GM21528 (cell line): ENCODE measurements around the gene OGFR.

Experiments used
- ATAC-seq: cut with Tn5 transposase; IDR thresholded peaks from one replicate; pipeline ENCODE4 v1.9.1; 2021; ENCODE audit warnings: mild to moderate bottlenecking, moderate library complexity; ENCODE audit not compliant: unreplicated experiment, low FRiP score

Gene OGFR

DNA sequence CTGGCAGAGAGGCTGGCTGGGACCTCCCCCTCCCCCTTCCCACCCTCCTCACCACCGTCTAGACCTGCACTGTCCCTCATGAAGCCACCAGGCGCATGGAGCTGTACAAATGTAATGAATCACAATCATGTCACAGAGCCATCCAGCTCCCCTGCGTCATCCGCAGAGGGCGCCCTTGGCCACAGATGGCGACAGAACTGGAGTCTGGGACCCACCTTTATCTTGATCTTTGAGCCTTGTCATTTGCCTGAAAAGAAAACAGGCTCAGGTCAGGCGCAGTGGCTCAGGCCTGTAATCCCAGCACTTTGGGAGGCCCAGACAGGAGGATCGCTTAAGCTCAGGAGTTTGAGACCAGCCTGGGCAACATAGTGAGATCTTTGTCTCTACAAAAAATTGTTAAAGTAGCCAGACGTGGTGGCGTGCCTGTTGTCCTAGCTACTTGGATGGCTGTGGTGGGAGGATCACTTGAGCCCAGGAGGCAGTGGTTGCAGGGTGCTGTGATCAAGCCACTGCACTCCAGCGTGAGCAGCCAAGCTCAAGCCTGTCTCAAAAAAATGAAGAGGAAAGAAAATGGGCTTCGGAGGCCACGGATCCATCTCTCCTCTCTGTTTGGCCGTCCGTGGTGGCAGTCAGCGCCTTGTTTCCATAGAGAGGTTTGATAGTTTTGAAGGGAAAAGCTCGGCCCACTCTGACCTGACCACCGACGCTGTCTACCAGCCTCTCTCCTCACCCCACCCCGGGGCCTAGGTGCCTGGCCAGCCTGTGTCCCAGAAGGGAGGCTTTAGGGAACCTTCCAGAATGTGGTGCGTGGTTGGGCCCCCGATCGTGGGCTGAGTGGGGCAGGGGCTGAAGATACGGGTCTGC lies 18.4 kb downstream of the OGFR start:
- ATAC-seq: no peak

DNA sequence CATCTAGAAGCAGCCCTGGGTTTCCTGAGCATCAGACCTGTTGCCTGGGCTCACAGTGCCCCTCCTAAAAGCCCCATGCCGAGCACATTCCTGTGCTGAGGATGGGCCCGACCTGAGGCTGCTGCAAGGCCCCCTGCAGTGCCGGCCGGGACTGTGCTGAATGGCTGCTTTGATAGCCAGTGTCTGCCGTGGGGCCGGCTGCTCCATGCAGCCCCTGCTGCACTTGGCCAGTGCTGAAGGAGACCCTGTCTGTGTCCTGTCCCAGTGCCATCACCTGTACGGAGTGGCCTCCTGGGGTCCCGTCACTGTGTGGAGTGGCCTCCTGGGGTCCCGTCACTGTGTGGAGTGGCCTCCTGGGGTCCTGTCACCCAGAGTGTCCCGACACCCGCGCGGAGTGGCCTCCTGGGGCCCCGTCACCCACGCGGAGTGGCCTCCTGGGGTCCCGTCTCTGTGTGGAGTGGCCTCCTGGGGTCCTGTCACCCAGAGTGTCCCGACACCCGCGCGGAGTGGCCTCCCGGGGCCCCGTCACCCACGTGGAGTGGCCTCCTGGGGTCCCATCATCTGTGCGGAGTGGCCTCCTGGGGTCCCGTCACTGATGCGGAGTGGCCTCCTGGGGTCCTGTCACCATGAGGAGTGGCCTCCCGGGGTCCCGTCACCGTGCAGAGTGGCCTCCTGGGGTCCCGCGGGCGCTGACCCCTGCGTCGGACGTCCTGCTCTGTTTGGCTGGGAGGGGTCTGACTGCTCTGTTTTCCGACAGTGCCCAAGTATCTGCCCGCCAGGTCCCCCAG lies 19.2 kb downstream of the OGFR start:
- ATAC-seq: no peak

- ATAC-seq: no peak
Observed at GRCh38 chr20:62824476-62825332, 20.1 kb downstream of the OGFR start.

DNA sequence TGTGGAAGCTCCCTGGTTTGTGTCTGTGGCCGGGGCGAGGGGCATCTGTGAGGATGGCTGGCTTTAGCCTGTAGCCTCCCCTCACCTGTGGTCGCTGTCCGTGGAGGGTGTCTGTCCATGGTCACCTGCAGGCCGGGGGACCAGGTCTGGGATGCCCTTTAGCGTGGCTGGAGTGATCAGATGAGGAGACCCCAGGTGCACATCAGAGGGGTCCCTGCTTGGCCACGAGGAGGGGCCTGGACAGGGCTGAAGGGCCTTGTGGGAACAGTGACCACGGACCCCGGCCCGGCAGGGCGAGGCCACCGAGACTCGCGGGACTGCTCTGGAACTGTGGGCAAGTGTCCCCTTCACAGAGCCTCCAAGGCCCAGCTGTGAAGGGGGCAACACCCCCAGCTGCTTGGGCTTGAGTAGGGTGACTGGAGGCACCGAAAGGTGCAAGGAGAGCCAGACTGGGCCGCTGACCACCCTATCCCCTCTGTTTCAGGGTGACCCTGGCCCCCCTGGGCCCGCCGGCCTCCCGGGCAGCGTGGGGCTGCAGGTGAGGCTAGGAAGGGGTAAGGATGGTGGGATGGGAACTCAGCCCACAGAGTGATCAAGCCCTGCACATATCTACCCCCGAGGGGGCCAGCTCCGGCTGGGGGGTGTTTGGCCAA lies 20.8 kb downstream of the OGFR start:
- no peak for ATAC-seq

DNA sequence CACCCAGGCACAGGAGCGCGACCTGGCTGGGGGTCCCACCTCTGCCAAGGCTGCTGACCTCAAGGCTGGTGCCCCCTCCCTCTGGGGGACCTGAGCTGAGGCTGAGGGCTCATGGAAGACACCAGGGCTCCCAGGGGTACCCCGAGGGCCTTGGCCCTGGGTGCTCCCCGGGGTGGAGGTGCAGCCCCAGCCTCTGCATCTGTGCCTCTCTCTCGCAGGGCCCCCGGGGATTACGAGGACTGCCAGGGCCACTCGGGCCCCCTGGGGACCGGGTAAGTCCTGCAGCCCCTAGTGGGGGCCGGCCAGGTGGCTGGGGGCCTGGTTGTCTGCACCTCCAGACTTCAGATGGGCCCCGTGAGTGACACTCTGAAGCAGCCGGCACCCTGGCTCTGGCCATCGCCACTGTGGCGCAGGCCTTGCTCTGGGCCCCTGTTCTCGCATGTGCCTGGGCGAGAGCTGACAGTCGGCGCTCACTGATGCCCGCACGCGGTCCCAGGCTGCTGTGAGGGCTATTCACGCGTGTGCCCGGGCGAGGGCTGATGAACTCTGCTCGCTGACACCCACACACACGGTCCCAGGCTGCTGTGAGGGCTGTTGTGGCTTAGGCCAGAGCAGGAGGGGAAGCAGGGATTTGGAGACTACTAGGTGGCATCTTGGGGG lies 21.5 kb downstream of the OGFR start:
- no peak for ATAC-seq

GRCh38 chr20:62826646-62827310 lies 22.1 kb downstream of the OGFR start:
- no peak for ATAC-seq

DNA sequence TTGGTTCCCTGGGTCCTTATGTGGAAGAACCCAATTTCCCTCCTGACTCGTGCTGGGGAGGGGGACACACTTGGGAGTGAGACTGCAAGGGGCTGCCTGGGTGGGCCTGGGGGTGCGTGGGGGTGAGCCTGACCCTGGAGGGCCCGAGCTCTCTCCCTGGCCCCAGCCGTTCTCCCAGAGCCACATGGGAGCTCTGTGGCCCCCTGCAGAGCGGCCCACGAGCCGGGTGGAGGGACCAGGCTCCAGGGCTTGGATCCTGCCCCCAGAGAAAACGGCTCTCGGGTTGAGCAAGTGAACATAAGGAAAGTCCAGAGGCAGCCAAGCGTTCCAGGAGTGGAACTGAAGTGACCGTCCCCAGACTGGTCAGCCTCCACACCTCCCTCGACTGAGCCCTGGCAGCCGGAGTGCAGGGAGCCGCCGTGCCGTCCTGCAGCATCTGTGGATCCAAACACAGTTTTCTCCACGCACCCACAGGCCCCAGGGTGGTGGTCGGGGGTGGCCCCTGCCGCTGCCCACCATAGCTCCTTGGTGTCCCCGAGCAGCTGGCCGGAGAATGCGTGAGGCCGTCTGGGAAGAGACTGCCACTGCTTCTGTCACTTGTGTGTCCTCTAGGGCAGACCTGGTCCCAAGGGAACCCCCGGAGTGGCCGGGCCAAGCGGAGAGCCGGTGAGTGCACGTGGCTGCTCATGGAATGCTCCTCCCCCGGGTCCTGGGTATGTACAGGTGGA lies 22.8 kb downstream of the OGFR start:
- ATAC-seq: no peak

DNA sequence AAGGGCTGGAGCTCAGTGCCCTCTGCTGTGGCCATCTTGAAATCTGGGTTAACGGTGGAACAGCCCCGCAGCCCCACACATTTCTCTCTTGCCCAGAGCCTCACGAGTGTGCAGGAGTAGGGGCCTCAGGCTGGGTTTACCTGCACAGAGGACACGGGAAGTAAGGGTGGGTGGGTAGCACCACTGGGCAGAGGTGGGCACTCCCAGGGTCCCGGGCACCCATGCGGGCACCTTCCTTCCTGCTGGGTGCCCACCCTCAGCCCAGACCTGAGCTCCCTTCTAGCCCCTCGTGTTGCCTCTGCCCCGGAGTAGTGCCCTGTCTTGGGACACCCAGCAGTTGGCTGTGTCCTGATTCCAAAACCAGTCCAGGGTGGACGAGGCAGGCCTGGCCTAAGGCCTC lies 23.4 kb downstream of the OGFR start:
- no peak for ATAC-seq

DNA sequence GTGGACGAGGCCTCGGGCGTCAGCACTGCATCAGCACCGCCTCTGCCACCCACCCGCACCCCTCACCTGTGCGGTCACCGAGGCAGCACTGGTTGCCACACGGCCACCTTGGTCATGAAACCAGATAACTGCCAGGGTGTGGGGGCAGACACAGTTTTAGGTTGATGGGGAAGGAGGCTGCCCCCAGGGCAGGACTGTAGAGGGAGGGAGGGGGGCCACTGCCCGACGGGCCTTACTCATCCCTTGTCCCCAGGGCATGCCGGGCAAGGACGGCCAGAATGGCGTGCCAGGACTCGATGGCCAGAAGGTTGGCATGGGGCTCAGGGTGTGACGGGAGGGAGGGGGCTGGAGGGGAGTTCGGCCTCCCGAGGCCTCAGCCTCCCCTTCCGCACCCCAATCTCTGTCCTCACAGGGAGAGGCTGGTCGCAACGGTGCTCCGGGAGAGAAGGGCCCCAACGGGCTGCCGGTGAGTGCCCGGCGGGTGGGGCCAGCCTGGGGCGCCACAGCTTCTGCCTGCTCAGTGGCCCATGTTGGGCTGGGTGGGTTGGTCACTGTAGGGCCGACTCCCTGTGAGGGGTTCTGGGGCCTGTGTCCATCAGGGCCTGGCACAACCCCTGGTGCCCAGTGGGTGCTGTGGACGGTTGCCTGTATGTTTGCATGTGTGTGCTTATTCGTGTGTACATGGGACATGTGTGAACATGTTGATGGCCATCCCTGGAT lies 24.0 kb downstream of the OGFR start:
- no peak for ATAC-seq

DNA sequence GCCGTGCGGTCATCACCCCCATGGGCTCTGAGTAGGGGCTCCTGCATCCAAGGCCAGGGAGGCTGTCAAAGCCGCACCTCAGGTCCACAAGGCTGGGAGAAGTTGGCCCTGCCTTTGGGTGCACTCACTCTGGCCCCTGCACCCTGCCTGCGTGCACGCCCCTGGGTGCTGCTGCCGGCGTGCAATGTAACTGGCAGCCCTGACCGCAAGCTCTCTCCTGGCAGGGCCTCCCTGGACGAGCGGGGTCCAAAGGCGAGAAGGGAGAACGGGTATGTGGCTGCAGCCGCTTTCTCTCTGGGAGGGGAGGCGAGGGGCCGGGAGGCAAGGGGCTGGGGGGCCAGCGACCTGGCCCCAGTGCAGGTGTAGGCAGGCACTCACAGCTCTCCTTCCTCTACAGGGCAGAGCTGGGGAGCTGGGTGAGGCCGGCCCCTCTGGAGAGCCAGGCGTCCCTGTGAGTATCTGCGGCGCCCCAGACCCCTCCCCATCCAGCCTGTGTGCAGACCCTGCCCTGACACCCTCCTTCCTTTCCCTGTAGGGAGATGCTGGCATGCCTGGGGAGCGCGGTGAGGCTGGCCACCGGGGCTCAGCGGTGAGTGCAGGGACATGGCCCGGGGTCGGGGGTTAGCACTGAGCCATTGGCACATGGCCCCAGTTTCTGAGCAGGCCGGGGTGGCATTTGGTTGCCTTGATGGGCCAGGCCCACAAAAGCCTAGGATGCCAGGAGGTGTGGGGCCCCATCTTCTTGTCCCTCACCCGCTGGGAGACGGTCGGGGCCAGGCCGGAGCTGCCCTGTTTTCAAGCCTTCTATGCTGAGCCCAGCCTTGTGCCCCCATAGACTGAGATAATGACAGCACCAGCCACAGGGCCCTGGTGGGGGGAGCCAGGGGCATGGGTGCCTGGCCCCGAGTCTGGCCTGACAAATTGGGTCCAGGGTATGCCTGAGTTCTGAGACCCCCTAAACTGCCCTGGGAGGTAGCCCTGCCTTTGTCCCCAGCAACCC lies 24.9 kb downstream of the OGFR start:
- ATAC-seq: no peak

- no peak for ATAC-seq
Observed at GRCh38 chr20:62830251-62830650, 25.6 kb downstream of the OGFR start.

DNA sequence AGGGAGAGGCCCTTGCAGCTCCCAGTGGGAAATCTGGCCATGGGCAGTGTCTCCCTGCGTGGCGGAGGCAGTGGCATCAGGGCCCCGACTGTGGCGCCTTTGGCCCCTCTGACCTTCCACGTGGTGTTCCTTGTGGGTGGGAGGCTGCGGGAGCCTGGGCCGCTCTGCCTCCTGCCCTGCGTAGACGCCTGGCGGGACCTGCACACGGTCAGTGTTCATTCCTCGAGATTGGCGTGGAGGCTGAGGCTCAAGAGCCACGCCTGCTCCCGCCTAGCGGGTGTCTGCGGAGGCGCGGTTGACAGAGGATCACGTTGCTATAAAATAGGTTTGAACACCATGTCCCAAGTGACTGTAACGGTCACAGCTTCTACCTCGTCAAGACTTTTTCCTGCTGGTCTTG lies 26.2 kb downstream of the OGFR start:
- ATAC-seq: no peak

DNA sequence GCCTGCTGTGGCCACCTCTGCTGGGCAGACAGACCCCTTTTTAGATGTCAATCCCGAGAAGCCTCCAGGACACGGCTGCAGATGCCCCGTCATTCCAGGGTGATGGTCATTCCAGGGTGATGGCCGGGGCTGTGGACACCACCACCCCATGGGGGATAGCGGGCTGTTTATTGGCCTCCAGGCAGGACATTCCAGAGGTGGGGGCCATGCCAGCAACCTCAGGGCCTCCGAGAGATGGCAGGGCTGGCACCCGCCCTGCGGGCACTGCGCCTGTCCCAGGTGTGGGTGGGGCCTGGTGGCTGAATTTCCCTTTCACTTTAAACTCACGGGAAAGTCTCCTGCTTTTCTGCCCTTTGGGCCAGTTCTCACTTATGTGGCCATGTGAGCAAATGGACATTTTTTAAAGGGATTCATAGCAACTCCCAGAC lies 26.7 kb downstream of the OGFR start:
- ATAC-seq: no peak

- no peak for ATAC-seq
Observed at GRCh38 chr20:62831854-62832211, 27.2 kb downstream of the OGFR start.

- ATAC-seq: peak; percentile 72
Observed at GRCh38 chr20:62832212-62832922, 27.7 kb downstream of the OGFR start.

- peak; percentile 18 for ATAC-seq
Observed at GRCh38 chr20:62832951-62833391, 28.3 kb downstream of the OGFR start.
